Measurements from ENCODE around the gene SEMA3A. TPM values are rescaled to one million over a fixed set of nuclear protein-coding genes. Genes with fewer than 3 reads are reported as not detected.

Gene SEMA3A
- total RNA-seq, 4 donors from 2014 or later, result 2.9 to 42.5 (median 25.7) TPM

DNA sequence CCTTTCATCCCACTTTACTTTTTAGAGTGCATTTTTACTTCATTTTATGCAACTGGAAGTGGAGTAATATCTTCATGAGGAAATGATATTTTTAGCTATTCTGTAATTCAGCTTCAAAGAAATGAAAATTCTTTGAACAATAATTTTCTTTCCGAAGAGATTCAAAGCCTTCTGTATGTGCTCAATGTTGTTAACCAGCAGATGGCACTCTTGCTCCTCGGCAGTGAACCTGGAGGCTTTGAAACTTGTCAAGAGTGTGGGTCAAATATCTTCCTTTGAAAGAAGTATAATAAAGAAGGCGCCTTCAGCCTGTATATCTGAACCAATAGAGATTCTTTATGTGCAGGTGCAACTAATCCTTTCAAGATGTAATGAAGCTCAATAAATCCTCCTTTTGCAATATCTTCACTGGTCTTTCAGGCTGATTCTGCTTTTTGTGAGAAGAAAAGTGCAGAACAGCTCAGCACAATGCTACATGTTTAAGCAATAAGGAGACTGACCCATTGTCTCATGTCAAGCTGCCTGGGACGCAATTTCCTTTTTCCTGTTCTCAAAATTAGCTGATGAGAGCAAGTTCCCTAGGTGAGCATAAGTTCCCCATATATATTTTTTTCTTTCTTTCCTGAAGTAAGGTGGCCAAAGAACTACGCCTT lies 258.4 kb downstream of the SEMA3A start:
- TF ChIP-seq, protein P1, sequence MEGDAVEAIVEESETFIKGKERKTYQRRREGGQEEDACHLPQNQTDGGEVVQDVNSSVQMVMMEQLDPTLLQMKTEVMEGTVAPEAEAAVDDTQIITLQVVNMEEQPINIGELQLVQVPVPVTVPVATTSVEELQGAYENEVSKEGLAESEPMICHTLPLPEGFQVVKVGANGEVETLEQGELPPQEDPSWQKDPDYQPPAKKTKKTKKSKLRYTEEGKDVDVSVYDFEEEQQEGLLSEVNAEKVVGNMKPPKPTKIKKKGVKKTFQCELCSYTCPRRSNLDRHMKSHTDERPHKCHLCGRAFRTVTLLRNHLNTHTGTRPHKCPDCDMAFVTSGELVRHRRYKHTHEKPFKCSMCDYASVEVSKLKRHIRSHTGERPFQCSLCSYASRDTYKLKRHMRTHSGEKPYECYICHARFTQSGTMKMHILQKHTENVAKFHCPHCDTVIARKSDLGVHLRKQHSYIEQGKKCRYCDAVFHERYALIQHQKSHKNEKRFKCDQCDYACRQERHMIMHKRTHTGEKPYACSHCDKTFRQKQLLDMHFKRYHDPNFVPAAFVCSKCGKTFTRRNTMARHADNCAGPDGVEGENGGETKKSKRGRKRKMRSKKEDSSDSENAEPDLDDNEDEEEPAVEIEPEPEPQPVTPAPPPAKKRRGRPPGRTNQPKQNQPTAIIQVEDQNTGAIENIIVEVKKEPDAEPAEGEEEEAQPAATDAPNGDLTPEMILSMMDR (IDR thresholded peaks at IDR 0.05; ENCODE audit: low read depth), result no peak

DNA sequence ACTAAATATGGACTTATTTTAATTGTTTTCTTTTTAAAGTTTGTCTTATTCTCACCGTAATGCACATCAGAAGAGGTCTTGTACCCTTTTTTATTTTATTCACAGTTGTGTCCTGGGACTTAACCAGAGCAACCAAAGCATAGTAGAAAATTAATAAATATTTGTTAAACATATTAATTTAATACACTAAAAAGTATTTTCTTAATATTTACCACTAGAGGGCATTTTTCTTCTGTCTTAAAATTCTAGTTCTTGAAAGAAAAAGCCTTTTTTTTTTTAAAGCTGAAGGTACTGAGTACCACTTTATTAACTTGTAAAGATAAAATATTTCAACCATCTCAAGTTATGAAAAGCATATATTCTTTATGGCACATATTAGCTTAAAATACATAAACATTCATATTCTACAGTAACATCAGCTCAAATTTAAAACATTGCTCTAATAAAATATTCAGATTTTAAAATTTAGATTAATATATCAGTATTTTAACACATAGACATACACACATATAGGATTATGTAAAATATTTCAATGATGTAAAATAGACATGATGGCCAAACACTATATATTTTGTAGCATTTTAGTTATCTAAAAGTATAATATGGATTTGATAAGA lies 260.4 kb downstream of the SEMA3A start:
- TF ChIP-seq, protein P1 (IDR thresholded peaks at IDR 0.05; ENCODE audit: low read depth), result no peak

DNA sequence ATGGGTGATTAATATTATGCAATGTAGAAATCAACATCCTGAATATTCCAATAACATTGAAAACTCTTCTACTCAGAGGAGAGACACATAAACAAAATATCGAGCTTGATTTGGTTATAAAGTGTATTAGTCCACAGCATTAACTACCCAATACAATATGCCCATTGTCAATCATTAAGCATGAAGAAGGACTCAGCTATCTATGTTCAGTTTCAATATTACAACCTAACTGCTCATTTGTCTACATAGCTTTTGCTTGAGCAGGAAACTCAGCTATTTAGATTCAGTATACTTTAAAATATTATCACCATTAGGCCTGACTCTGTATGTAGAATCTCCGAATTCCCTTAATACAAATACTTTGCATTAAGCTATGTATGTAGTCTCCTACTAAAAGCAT lies 262.6 kb downstream of the SEMA3A start:
- TF ChIP-seq, protein P1 (IDR thresholded peaks at IDR 0.05; ENCODE audit: low read depth), result no peak

DNA sequence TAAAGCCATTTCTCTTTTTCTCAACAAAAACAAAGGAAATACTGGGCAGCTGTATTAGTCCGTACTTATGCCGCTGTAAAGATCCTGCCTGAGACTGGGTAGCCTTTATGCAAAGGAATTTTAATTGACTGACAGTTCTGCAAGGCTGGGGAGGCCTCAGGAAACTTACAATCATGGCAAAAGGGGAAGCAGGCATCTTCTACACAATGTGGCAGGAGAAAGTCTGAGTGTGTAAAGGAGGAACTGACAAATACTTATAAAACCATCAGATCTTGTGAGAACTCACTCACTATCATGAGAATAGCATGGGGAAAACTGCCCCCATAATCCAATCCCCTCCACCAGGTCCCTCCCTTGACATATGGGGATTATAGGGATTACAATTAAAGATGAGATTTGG lies 264.3 kb downstream of the SEMA3A start:
- TF ChIP-seq, protein P1 (IDR thresholded peaks at IDR 0.05; ENCODE audit: low read depth), result no peak

DNA sequence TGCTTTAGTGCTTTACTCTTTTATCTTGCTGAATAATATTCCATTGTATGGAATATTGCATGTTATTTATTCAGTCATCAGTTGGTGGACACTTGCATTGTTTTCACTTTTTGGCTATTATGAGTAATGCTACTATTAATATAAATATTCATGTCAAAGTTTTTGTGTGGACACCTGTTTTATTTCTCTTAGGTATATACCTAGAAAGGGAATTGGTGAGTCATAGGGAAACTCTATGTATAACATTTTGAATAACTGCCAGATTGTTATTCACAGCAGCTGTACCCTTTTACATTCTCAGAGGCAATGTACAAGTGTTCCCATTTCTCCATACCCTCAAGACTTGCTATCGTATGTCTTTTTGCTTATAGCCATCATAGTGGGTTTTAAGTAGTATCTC lies 268.7 kb downstream of the SEMA3A start:
- TF ChIP-seq, protein P1 (IDR thresholded peaks at IDR 0.05; ENCODE audit: low read depth), result no peak

DNA sequence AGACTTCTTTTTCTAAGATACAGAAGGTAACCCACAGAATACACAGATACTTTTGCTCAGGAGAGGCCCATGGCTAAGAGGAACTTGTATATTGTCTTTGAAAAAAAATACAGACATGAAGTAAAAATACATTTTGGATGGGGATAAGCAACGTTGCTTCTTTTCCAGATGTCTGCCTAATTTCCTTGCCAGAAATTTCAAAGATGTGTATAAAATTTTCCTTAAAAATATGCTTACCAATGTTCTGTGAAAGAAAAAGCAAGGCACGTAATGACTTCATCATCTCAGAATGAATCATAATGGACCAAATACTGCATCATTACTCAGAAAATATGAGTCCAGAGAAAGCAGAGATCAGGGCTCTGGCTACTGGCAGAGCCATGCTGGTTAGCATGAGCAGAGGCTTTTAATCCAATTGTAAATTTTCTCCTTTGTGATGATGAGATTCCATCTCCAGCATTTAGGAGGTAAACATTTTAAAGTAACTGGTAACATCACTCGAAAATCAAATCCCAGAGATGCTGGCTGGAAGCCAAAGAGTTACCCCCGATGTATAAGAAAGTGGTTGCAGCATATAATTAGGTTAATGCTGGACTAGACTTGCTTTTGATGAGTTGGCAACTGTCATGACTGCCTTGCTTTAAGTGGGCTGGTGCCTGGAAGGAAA lies 272.5 kb downstream of the SEMA3A start:
- TF ChIP-seq, protein P1 (IDR thresholded peaks at IDR 0.05; ENCODE audit: low read depth), result no peak

DNA sequence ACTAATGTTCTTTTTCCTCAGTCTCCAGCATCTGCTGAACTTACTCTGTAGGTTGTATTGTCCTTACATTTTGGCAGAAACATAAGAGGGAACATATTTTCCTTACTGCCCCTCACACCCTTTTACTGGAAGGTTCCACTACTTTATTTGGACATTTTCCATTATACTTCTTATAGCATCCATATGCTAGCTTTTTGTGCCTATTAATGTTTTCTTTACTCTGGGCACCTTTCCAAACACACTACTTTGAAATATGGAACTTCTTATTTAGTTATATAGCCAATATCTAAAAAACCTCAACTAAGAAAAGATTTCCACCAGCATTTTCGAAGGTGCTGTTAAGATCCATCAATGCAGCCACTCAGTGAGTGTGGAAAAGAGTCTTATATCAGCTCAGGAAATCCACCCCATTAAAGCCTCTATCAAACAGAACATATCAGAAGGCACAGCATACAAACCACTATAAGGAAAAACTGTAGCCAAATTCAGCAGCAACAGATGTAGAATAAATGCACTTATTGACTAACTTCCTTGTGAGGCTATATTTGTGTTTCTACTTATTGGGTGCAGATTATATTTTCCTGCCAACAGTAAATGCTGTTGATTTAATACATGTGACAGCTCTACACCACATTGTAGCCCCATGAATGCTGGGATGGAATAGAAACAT lies 273.2 kb downstream of the SEMA3A start:
- TF ChIP-seq, protein P1 (IDR thresholded peaks at IDR 0.05; ENCODE audit: low read depth), result no peak
